Measurements from ENCODE around the gene LAMA2. TPM values are rescaled to one million over a fixed set of nuclear protein-coding genes. Genes with fewer than 3 reads are reported as not detected.

The LAMA2 gene
- total RNA-seq, 3 donors from 2014 or later (not counting 1 experiment from before 2014, with no cell fraction given): 2.1 to 5.3 (median 3.6) TPM

GRCh38 chr6:129264480-129265045, 381.6 kb downstream of the LAMA2 start:
- Histone ChIP-seq H3K4me1 (ENCODE audit: control insufficient read depth, insufficient read depth, low read length) (no peaks in the 10 kb centered on the region), H3K9me3 (ENCODE audit: control insufficient read depth, insufficient read depth, low read length) (no peaks in the 10 kb centered on the region), H3K36me3 (ENCODE audit: control insufficient read depth, insufficient read depth, low read length) (no peaks in the 10 kb centered on the region), H3K27ac (ENCODE audit: low read length) (no peak overlapping the region), H3K4me3 (ENCODE audit: low read length) (no peak overlapping the region), H3K27me3 (ENCODE audit: control insufficient read depth, insufficient read depth, low read length) (peaks cover 2% of the 10 kb centered on the region)
- Mint-ChIP-seq H3K27me3 (ENCODE audit: low read depth in 2 of 2) (no peaks in the 10 kb centered on the region), H3K4me3 (no peak overlapping the region), H3K27ac (no peak overlapping the region), H3K4me1 (peaks cover 0 to 5% of the 10 kb centered on the region in 2 donors), H3K9me3 (no peaks in the 10 kb centered on the region), H3K36me3 (no peaks in the 10 kb centered on the region)
- WGBS (ENCODE audit: insufficient coverage): 74% methylated on average over 3 of the region's 3 CpGs
- no peak for DNase-seq
- intact Hi-C loops (cut with micrococcal nuclease): no loop called here
- no peak for TF ChIP-seq CTCF (IDR thresholded peaks at IDR 0.05)
- ATAC-seq: no peak

GRCh38 chr6:129267028-129267427, 384.1 kb downstream of the LAMA2 start:
- no peak for DNase-seq
- Histone ChIP-seq H3K36me3 (ENCODE audit: control insufficient read depth, insufficient read depth, low read length) (no peaks in the 10 kb centered on the region), H3K9me3 (ENCODE audit: control insufficient read depth, insufficient read depth, low read length) (no peaks in the 10 kb centered on the region), H3K27me3 (ENCODE audit: control insufficient read depth, insufficient read depth, low read length) (peaks cover 2% of the 10 kb centered on the region), H3K4me1 (ENCODE audit: control insufficient read depth, insufficient read depth, low read length) (no peaks in the 10 kb centered on the region), H3K4me3 (ENCODE audit: low read length) (no peak overlapping the region), H3K27ac (ENCODE audit: low read length) (no peak overlapping the region)
- no peak for TF ChIP-seq CTCF (IDR thresholded peaks at IDR 0.05)
- no peaks in the 10 kb centered on the region for H3K36me3 Mint-ChIP-seq
- no peak overlapping the region for H3K4me3 Mint-ChIP-seq
- H3K9me3 Mint-ChIP-seq: no peaks in the 10 kb centered on the region
- 90% methylated on average over 5 of the region's 5 CpGs for WGBS (ENCODE audit: insufficient coverage)
- H3K4me1 Mint-ChIP-seq: peaks cover 0 to 5% of the 10 kb centered on the region in 2 donors
- ATAC-seq: no peak
- no peaks in the 10 kb centered on the region for H3K27me3 Mint-ChIP-seq (ENCODE audit: low read depth in 2 of 2)
- H3K27ac Mint-ChIP-seq: no peak overlapping the region
- intact Hi-C loops (cut with micrococcal nuclease): no loop called here

DNA sequence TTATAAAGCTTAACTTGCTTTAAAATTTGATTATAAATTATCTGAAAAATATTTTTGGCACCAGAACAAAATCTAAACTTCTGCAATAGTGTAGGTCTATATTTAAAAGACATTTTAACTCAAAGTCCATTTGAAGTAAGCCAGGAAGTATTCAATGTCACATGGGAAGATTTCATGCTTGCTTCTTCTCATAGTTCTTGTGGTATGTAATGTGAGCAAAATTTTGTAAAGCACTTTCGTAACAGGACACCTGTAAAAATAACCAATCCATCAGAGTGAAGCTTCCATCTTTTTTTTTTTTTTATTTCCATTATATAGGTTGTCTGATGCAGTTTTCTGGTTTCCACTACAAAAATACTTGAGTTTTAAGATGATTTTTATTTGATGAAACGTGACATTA, 386.1 kb downstream of the LAMA2 start:
- Histone ChIP-seq H3K36me3 (ENCODE audit: control insufficient read depth, insufficient read depth, low read length) (no peaks in the 10 kb centered on the region), H3K4me1 (ENCODE audit: control insufficient read depth, insufficient read depth, low read length) (no peaks in the 10 kb centered on the region), H3K27me3 (ENCODE audit: control insufficient read depth, insufficient read depth, low read length) (peaks cover 2% of the 10 kb centered on the region), H3K27ac (ENCODE audit: low read length) (no peak overlapping the region), H3K9me3 (ENCODE audit: control insufficient read depth, insufficient read depth, low read length) (no peaks in the 10 kb centered on the region), H3K4me3 (ENCODE audit: low read length) (no peak overlapping the region)
- Mint-ChIP-seq H3K27ac (no peak overlapping the region), H3K4me1 (peaks cover 0 to 5% of the 10 kb centered on the region in 2 donors), H3K27me3 (ENCODE audit: low read depth in 2 of 2) (no peaks in the 10 kb centered on the region), H3K36me3 (no peaks in the 10 kb centered on the region), H3K9me3 (no peaks in the 10 kb centered on the region), H3K4me3 (no peak overlapping the region)
- no CpG with 5 or more reads among the region's 2 CpGs for WGBS (ENCODE audit: insufficient coverage)
- ATAC-seq (no peak), DNase-seq (no peak)
- intact Hi-C loops (cut with micrococcal nuclease): no loop called here
- no peak for TF ChIP-seq CTCF (IDR thresholded peaks at IDR 0.05)

- Histone ChIP-seq H3K27ac (ENCODE audit: low read length) (no peak overlapping the region), H3K4me3 (ENCODE audit: low read length) (no peak overlapping the region), H3K36me3 (ENCODE audit: control insufficient read depth, insufficient read depth, low read length) (no peaks in the 10 kb centered on the region), H3K4me1 (ENCODE audit: control insufficient read depth, insufficient read depth, low read length) (no peaks in the 10 kb centered on the region), H3K9me3 (ENCODE audit: control insufficient read depth, insufficient read depth, low read length) (no peaks in the 10 kb centered on the region), H3K27me3 (ENCODE audit: control insufficient read depth, insufficient read depth, low read length) (peaks cover 2% of the 10 kb centered on the region)
- intact Hi-C loops (cut with micrococcal nuclease): no loop called here
- H3K4me1 Mint-ChIP-seq: peaks cover 0 to 5% of the 10 kb centered on the region in 2 donors
- DNase-seq (no peak), ATAC-seq (no peak)
- no peak overlapping the region for H3K4me3 Mint-ChIP-seq
- no peaks in the 10 kb centered on the region for H3K36me3 Mint-ChIP-seq
- 89% methylated on average over 2 of the region's 2 CpGs for WGBS (ENCODE audit: insufficient coverage)
- H3K27ac Mint-ChIP-seq: no peak overlapping the region
- no peak for TF ChIP-seq CTCF (IDR thresholded peaks at IDR 0.05)
- H3K27me3 Mint-ChIP-seq (ENCODE audit: low read depth in 2 of 2): no peaks in the 10 kb centered on the region
- no peaks in the 10 kb centered on the region for H3K9me3 Mint-ChIP-seq
These were observed 387.0 kb downstream of the LAMA2 start for GRCh38 chr6:129269891-129270290.
